Ishikawa (cell line): ENCODE data around the gene CTSW.

Experiments
- CEBPB ChIP-seq: IDR thresholded peaks from 2 replicates; pipeline ENCODE4 v1.6.1; 2012
- CREB1 ChIP-seq: IDR thresholded peaks from 2 replicates; pipeline ENCODE4 v1.6.1; 2012; ENCODE audit warnings: low read depth
- EGR1 ChIP-seq: IDR thresholded peaks from 2 replicates; pipeline ENCODE4 v1.6.1; 2012
- EP300 ChIP-seq: IDR thresholded peaks from 2 replicates; pipeline ENCODE4 v1.6.1; 2012; ENCODE audit warnings: borderline replicate concordance
- FOXM1 ChIP-seq: IDR thresholded peaks from 2 replicates; pipeline ENCODE4 v1.6.1; 2012; ENCODE audit warnings: low read depth, borderline replicate concordance
- MAX ChIP-seq: IDR thresholded peaks from 2 replicates; pipeline ENCODE4 v1.6.1; 2012
- NFIC ChIP-seq: IDR thresholded peaks from 2 replicates; pipeline ENCODE4 v1.6.1; 2012
- RAD21 ChIP-seq: IDR thresholded peaks from 2 replicates; pipeline ENCODE4 v1.6.1; 2012; ENCODE audit warnings: low read depth
- REST ChIP-seq: IDR thresholded peaks from 2 replicates; pipeline ENCODE4 v1.6.1; 2012; ENCODE audit warnings: low read depth, mild to moderate bottlenecking
- TAF1 ChIP-seq: IDR thresholded peaks from 2 replicates; pipeline ENCODE4 v1.6.1; 2012; ENCODE audit warnings: low read depth, mild to moderate bottlenecking
- TCF12 ChIP-seq: IDR thresholded peaks from 2 replicates; pipeline ENCODE4 v1.6.1; 2012; ENCODE audit warnings: low read depth
- TEAD4 ChIP-seq: IDR thresholded peaks from 2 replicates; pipeline ENCODE4 v1.6.1; 2012
- USF1 ChIP-seq: IDR thresholded peaks from 2 replicates; pipeline ENCODE4 v1.6.1; 2012
- YY1 ChIP-seq: IDR thresholded peaks from 2 replicates; pipeline ENCODE4 v1.6.1; 2012; ENCODE audit warnings: low read depth
- ZBTB7A ChIP-seq: IDR thresholded peaks from 2 replicates; pipeline ENCODE4 v1.6.1; 2012; ENCODE audit warnings: low read depth

The CTSW gene

GRCh38 chr11:65919573-65920371 is 40.1 kb downstream of the CTSW start:
- no peak for TF ChIP-seq USF1
- 0 out of 2 replicates have a peak, but pooled peaks have one; percentile 61 for TF ChIP-seq ZBTB7A
- TF ChIP-seq TCF12 = no peak
- peak; percentile 27; the same call in 1 of the 2 replicates for TF ChIP-seq TAF1

- TF ChIP-seq CEBPB (no peak), YY1 (no peak), EP300 (no peak), REST (no peak), FOXM1 (no peak), ZBTB7A (no peak), USF1 (no peak), TCF12 (no peak), TAF1 (no peak), TEAD4 (no peak), CREB1 (no peak), MAX (no peak), RAD21 (no peak), EGR1 (no peak), NFIC (no peak)
These were observed 40.8 kb downstream of the CTSW start for GRCh38 chr11:65920372-65920802.

GRCh38 chr11:65921033-65921555 is 41.5 kb downstream of the CTSW start:
- TF ChIP-seq TEAD4 (no peak), MAX (no peak), EGR1 (no peak), CEBPB (no peak), NFIC (no peak), CREB1 (no peak), ZBTB7A (no peak), USF1 (no peak), EP300 (no peak), FOXM1 (no peak), TAF1 (no peak), REST (no peak), YY1 (no peak)

- TF ChIP-seq CEBPB (no peak), CREB1 (no peak), TCF12 (no peak), YY1 (no peak), NFIC (no peak), ZBTB7A (no peak), USF1 (no peak), TEAD4 (no peak), EP300 (no peak), MAX (no peak), FOXM1 (no peak), EGR1 (no peak), TAF1 (no peak), REST (no peak), RAD21 (no peak)
These were observed 42.2 kb downstream of the CTSW start for GRCh38 chr11:65921876-65922275.
